GM10847 (cell line): ENCODE results near the gene CTSF.

Experiments
- POLR2A ChIP-seq: IDR thresholded peaks from 2 replicates; pipeline ENCODE4 v1.6.1; 2011; ENCODE audit not compliant: insufficient read length; ENCODE audit errors: extremely low read depth

Gene CTSF

GRCh38 chr11:66529069-66529468 is 39.3 kb downstream of the CTSF start:
- TF ChIP-seq POLR2A = no peak

- TF ChIP-seq POLR2A = no peak
These were observed 43.9 kb downstream of the CTSF start for GRCh38 chr11:66524304-66525040.

- TF ChIP-seq POLR2A = no peak
These were observed 44.8 kb downstream of the CTSF start for GRCh38 chr11:66523611-66524010.
